ENCODE measurements around the gene MRE11. TPM values are rescaled to one million over a fixed set of nuclear protein-coding genes. Genes with fewer than 3 reads are reported as not detected.

Gene MRE11
- polyA plus RNA-seq, 1 donor (not counting 4 experiments of a cell fraction or from before 2014, with no cell fraction given) = 12.4 TPM

- Histone ChIP-seq H3K36me3 (ENCODE audit: control insufficient read depth in 2 of 2, extremely low read depth in 1 of 2, insufficient read depth in 2 of 2, low read length in 2 of 2) (no peaks in the 10 kb centered on the region), H3K4me2 (ENCODE audit: control insufficient read depth, extremely low read depth, insufficient read depth, low read depth, low read length) (no peak overlapping the region), H4K20me1 (ENCODE audit: control insufficient read depth, extremely low read depth, insufficient read depth, low read length) (no peaks in the 10 kb centered on the region), H3K4me3 (ENCODE audit: control insufficient read depth in 2 of 3, extremely low read depth in 1 of 3, insufficient read depth in 2 of 3, low read depth in 1 of 3, low read length in 3 of 3) (no peak overlapping the region), H3K9me3 (ENCODE audit: control insufficient read depth, low read depth, low read length) (no peaks in the 10 kb centered on the region), H3K79me2 (ENCODE audit: control insufficient read depth, insufficient read depth, low read length) (no peaks in the 10 kb centered on the region), H3K27ac (ENCODE audit: control insufficient read depth, insufficient read depth, low read length) (no peak overlapping the region), H2AFZ (ENCODE audit: control insufficient read depth, low read length) (no peak overlapping the region), H3K27me3 (ENCODE audit: control insufficient read depth, extremely low read depth, insufficient read depth, low read length) (no peaks in the 10 kb centered on the region), H3K9me1 (ENCODE audit: control insufficient read depth, extremely low read depth, insufficient read depth, low read length) (no peaks in the 10 kb centered on the region), H3K4me1 (ENCODE audit: control insufficient read depth, extremely low read depth, insufficient read depth, low read length) (peaks cover 15% of the 10 kb centered on the region), H3K9ac (ENCODE audit: control insufficient read depth, extremely low read depth, insufficient read depth, low read length) (no peak overlapping the region)
- no peak for FAIRE-seq
- dilution Hi-C loops (cut with MboI; ENCODE audit: extremely low pct_ligation_motif_present, low sequenced_read_pairs) = no loop called here
- no peak for DNase-seq (ENCODE audit: low read depth, low spot score)
- TF ChIP-seq EZH2 (IDR thresholded peaks at IDR 0.05; ENCODE audit: low read length) (no peak), CTCF (optimal IDR thresholded peaks at IDR 0.05 in 1 of 3, IDR thresholded peaks at IDR 0.05 in 1 of 3, conservative IDR thresholded peaks at IDR 0.05 in 1 of 3; ENCODE audit: extremely low read depth in 1 of 3, insufficient read depth in 2 of 3, low read length in 3 of 3) (no peak)
Observed at GRCh38 chr11:94516725-94517124, 23.1 kb upstream of the MRE11 start.

GRCh38 chr11:94515398-94515797 is 21.8 kb upstream of the MRE11 start:
- no peak for FAIRE-seq

More at GRCh38 chr11:94515398-94515797, 21.8 kb upstream of the MRE11 start:
- no peaks in the 10 kb centered on the region for H3K79me2 ChIP-seq (ENCODE audit: control insufficient read depth, insufficient read depth, low read length)
- H3K4me1 ChIP-seq (ENCODE audit: control insufficient read depth, extremely low read depth, insufficient read depth, low read length) = peaks cover 15% of the 10 kb centered on the region
- no peak overlapping the region for H3K4me2 ChIP-seq (ENCODE audit: control insufficient read depth, extremely low read depth, insufficient read depth, low read depth, low read length)
- H2AFZ ChIP-seq (ENCODE audit: control insufficient read depth, low read length) = no peak overlapping the region
- H3K9me1 ChIP-seq (ENCODE audit: control insufficient read depth, extremely low read depth, insufficient read depth, low read length) = no peaks in the 10 kb centered on the region
- H3K4me3 ChIP-seq (ENCODE audit: control insufficient read depth in 2 of 3, extremely low read depth in 1 of 3, insufficient read depth in 2 of 3, low read depth in 1 of 3, low read length in 3 of 3) = no peak overlapping the region
- no peaks in the 10 kb centered on the region for H3K9me3 ChIP-seq (ENCODE audit: control insufficient read depth, low read depth, low read length)
- TF ChIP-seq EZH2 (IDR thresholded peaks at IDR 0.05; ENCODE audit: low read length) = no peak
- TF ChIP-seq CTCF (optimal IDR thresholded peaks at IDR 0.05 in 1 of 3, IDR thresholded peaks at IDR 0.05 in 1 of 3, conservative IDR thresholded peaks at IDR 0.05 in 1 of 3; ENCODE audit: extremely low read depth in 1 of 3, insufficient read depth in 2 of 3, low read length in 3 of 3) = no peak
- H3K27ac ChIP-seq (ENCODE audit: control insufficient read depth, insufficient read depth, low read length) = no peak overlapping the region
- dilution Hi-C loops (cut with MboI; ENCODE audit: extremely low pct_ligation_motif_present, low sequenced_read_pairs) = no loop called here
- no peaks in the 10 kb centered on the region for H4K20me1 ChIP-seq (ENCODE audit: control insufficient read depth, extremely low read depth, insufficient read depth, low read length)
- H3K36me3 ChIP-seq (ENCODE audit: control insufficient read depth in 2 of 2, extremely low read depth in 1 of 2, insufficient read depth in 2 of 2, low read length in 2 of 2) = no peaks in the 10 kb centered on the region
- no peak overlapping the region for H3K9ac ChIP-seq (ENCODE audit: control insufficient read depth, extremely low read depth, insufficient read depth, low read length)
- DNase-seq (ENCODE audit: low read depth, low spot score) = no peak
- no peaks in the 10 kb centered on the region for H3K27me3 ChIP-seq (ENCODE audit: control insufficient read depth, extremely low read depth, insufficient read depth, low read length)
